Fibroblast of the aortic adventitia (primary cell): ENCODE data around the gene CRAT. TPM values are rescaled to one million over a fixed set of nuclear protein-coding genes. Genes with fewer than 3 reads are reported as not detected.
A peak's percentile ranks its signal among the peaks of the same experiment; 100 is the strongest.

Experiments
- DNase-seq: peaks from one replicate; pipeline ENCODE4 v3.0.0-alpha.2; 2010; ENCODE audit warnings: low read depth
- H3K4me3 ChIP-seq: 2 replicates; pipeline ENCODE4 v1.5.1; 2011; ENCODE audit warnings: low read depth, mild to moderate bottlenecking, control low read depth, low read length, moderate library complexity
- CTCF ChIP-seq: IDR thresholded peaks from 2 replicates; pipeline ENCODE4 v1.5.1; 2011; ENCODE audit warnings: mild to moderate bottlenecking, low read length, control low read depth, inconsistent platforms; ENCODE audit not compliant: insufficient read depth
- total RNA-seq: library from RNA; depleted of rRNA; stranded (reverse); fragments of >200 nt; gene quantifications from 2 replicates; pipeline ENCODE4 v1.2.3, GENCODE V29; 2012; ENCODE audit warnings: low replicate concordance

The CRAT gene
- total RNA-seq, 1 donor, result 66.0 TPM

GRCh38 chr9:129138476-129139232 is 28.1 kb upstream of the CRAT start:
- peak; percentile 91 for DNase-seq
- no peak for TF ChIP-seq CTCF
- H3K4me3 ChIP-seq, result peak overlapping the region; percentile 28

DNA sequence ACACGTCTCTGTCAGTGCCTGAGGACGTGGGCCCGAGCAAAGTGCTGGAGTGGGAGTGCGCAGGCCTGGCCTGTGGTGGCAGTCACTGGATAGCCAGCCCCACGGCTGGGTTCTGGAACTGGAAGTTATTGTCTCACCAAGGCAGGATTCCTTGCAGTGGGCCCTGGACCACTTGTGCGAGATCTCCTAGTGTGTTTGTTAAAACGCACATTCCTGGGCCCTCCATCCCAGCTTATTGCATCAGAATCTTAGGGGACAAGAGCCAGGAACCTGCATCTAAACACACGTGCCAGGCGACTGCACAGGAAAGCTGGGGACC is 27.5 kb upstream of the CRAT start:
- DNase-seq, result peak; percentile 59
- no peak overlapping the region for H3K4me3 ChIP-seq
- no peak for TF ChIP-seq CTCF

- DNase-seq, result no peak
- H3K4me3 ChIP-seq, result no peak overlapping the region
- TF ChIP-seq CTCF, result no peak
Observed at GRCh38 chr9:129137292-129138143, 26.9 kb upstream of the CRAT start.

DNA sequence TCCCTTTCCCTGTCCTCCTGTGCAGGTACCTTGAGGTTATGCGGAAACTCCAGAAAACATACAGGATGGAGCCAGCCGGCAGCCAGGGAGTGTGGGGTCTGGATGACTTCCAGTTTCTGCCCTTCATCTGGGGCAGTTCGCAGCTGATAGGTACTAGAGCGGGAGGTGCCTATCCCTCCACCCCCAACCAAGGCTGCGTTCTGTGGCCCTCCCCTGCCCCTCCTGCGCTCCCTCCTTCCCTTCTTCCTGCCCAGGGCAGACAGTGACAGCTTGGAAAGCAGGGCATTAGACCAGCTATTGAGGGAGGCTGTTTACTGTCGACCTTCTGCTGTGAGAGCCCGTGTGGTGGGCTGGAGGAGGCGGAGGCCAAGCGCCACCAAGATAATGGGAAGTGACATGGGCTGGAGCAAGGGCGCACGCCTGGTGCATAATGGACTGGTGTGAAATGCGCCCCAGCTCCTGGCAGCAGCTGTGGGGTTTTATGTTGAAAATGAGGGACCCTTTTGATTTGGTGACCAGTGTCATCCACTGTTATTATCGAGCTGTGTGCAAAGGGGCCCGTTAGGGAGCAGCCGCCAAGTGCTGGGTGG is 25.9 kb upstream of the CRAT start:
- no peak overlapping the region for H3K4me3 ChIP-seq
- no peak for DNase-seq
- TF ChIP-seq CTCF, result no peak

DNA sequence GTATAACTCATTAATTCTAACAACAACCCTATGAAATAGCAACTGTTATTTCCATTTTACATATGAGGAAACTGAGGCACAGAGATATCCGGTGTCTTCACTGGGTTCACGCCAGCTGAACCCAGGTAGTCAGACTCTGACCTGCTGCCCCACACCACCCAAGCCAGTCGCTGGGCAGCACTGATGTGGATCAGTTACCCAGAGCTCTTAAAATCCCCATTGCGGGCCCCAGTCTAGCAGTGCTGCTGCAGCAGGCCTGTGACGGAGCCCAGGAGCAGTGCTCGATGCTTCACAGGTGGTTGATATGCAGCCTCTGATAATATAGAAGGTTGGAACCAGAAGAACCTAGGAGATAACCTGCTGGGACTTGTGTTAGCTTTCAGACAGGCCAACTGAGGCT is 24.9 kb upstream of the CRAT start:
- TF ChIP-seq CTCF, result no peak
- H3K4me3 ChIP-seq, result no peak overlapping the region
- DNase-seq, result no peak

- DNase-seq, result no peak
- no peak overlapping the region for H3K4me3 ChIP-seq
- no peak for TF ChIP-seq CTCF
Observed at GRCh38 chr9:129133082-129133481, 22.5 kb upstream of the CRAT start.
